DMS 273 (cell line): Measurements from ENCODE around the gene DUSP6.
"Not testable (repeated sequence)": the region's sequence is repeated elsewhere in the genome, so short reads cannot be mapped to it uniquely, and the experiment has no call there.

ENCODE experiments used
- DNase-seq: peaks from one replicate; lab custom pipeline; 2025; ENCODE audit not compliant: unreplicated experiment; lab: John Stamatoyannopoulos, UW

Gene DUSP6

DNA sequence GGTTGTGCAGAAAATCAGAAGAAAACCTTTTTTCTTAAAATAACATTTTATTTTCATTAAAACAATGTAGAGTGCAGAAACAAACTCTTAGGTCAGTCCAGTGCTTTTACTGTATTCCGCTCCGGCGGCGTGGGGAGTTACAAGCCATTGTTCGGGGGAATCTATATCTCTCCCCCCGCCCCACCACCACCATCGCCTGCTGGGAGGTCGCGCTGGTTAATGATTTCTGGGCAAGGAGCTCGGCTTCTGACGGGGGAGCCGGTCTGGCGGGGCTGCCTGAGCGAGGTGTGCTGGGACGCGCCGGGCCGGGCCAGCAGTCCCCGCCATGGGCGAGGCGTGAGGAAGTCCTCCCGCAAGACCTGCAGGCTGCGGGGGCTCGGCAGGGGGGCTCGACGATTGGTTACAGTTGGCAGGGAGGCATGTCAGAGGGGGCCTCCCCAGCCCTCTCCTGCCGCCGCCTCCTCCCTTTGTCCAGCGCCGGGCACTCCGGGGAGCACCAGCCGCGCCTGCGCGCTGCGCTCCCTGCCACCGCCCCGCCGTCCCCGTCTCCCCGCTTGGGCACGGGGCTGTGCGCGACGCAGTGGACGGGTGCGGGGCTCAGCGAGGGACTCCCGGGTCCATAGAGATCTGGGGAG lies 1.0 kb upstream of the DUSP6 start:
- peak; percentile 81 for DNase-seq

DNA sequence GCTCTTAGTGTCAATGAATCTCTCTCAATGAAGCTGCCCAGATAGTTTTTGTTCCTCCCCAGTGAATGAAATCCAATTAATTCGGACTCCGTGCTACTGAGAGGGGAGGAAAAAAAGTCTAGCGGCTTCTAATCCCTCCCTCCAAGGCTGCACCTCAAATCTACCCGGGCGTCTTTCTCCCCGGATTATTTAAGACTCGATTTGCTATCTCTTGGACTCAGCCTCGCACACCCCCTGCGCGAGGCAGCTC lies 134 bp downstream of the DUSP6 start:
- DNase-seq: no peak

DNA sequence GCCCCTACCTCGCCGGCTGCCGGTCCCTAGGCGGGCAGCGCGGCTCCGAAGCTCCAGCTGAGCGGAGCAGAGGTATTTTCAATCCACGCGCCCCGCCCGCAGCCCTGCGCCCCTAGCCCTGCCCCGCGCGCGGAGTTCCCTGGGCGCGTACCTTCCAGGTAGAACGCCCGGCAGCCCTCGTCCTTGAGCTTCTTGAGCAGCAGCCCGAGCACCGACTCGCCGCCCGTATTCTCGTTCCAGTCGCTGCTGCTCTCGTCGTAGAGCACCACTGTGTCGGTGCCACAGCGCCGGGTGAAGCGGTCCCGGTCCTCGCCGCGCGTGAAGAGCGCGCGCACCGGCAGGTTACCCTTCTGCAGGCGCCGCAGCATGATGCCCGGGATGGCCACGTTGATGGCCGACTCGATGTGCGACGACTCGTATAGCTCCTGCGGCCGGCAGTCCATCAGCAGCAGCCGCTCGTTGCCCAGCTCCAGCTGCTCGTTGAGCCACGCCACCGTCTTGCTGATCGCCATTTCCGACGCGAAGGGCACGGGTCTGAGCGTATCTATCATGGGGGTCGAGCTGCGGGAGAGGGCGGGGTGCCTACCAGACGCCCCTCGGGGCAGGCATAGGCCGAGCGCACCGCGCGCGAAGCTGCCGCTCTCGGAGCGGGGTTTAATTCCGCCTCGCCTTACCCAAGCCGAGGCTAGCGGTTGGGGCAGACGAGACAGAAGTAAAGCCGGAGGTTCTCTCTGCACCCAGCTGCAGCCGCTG lies 636 bp downstream of the DUSP6 start:
- peak; percentile 76 for DNase-seq

DNA sequence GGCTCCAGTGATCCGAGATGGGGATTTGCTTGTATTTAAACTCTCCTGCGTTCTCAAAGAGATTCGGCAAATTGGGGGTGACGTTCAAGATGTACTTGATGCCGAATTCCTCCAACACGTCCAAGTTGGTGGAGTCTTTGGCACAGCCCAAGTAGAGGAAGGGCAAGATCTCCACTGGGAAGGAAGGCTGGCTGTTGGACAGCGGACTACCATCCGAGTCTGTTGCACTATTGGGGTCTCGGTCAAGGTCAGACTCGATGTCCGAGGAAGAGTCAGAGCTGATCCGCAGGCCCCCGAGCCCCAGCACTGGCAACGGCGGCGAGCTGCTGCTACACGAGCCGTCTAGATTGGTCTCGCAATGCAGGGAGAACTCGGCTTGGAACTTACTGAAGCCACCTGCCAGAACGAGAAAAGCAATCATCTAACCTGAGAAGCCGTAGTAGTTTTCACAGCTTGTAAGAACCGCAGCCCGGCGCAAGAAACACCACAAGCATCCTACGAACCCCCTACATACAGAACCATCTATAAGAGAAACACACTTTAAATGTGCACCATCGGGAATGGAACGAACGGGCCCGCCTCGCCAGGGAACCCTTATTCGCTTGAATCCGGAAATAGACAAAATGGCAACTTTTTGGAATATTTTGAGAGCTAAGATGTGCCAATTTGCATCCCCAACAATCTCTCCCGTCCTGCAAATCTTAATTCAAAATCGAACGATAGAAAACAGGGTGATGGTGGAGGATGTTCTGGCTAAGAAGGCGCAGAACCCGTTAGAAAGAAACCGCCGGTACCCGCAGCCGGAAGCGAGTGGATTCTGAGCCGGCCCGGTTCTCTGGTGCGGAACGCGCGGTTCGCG lies 1.4 kb downstream of the DUSP6 start:
- DNase-seq: peak; percentile 41

DNA sequence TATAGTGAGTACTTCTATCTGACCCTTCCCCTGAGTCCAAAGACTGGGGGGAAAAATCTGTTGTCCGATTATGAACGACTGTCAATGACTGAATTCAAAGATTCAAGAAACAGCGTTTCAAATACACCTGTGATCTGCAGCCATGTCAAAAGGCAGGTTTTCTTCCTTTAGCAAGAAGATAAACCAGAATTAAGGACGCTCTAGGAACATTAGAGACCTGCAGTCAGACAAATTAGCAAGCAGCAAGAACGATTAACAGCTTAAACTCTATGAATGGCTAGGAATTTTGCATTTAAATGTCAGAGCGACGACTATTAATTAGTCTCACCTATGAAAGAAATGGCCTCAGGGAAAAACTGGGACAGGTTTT lies 2.1 kb downstream of the DUSP6 start:
- no peak for DNase-seq

DNA sequence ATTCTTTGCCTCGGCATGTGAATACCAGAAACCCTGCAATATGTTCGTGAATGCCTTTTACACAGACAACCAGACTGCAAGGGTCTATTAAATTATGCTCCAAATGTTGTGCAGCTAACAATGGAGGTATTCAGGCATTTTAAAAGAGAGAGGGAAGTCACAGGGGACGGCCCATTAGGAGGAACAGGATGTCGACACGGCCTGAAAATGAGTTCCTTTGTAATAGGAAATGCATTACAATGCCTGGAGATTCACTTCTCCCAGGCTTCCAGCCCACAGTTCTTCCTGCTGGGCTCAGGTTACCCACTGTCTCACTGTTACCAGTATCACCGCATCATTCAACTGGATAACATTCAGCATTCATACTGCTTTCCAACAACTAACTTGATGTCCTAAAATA lies 2.5 kb downstream of the DUSP6 start:
- no peak for DNase-seq

DNA sequence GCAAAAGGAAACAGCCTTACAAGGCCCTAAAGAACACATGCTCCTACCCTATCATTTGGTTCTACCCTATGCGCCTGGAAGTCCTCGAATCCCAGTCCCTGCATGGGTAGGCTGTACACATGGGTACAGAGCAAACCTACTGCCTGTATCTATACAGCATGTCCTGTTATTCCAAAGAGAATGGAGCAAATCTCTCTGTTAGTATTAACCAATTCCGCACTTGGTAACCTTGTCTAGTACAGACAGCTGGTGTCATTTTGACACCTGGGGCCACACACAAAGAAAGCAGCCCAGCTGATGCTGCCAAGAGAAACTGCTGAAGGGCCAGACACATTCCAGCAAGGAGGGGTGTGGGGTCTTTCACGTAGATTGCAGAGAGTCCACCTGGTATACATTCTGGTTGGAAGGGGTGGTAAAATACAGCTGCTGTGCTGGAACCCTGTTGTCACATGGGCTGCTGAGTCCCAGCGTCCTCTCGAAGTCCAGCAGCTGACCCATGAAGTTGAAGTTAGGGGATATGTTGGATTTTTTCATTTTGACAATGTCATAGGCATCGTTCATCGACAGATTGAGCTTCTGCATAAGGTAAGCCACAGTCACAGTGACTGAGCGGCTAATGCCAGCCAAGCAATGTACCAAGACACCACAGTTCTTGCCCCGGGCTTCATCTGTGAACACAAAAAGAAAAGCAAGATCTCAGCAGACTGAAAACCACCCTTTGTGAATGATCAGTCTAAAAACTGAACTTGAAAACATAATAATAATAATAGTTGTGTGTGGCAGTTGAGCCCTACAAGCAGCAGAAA lies 3.2 kb downstream of the DUSP6 start:
- DNase-seq: no peak

DNA sequence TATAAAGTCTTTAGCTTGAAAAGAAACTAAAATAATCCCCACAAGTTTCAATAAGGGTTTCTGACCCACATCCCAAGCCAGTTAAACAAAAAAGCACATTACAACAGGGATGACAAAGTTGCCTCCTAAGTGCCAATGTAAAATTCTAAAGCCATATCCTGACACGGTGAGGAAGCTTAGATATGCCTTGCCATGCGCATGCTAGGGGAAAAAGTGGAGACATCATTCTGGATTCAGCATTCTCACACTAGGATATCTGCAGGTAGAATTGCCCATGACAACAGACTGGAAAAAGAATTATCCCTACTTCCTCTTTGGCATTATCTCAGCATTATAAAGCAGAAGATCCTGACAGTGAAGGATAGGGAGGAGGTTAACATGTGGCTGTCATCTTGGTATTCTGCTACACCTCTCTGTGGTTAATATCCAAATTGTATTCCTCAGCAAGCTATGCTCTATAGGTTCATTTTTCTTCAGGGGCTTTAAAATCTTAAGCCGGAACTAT lies 4.9 kb downstream of the DUSP6 start:
- no peak for DNase-seq

DNA sequence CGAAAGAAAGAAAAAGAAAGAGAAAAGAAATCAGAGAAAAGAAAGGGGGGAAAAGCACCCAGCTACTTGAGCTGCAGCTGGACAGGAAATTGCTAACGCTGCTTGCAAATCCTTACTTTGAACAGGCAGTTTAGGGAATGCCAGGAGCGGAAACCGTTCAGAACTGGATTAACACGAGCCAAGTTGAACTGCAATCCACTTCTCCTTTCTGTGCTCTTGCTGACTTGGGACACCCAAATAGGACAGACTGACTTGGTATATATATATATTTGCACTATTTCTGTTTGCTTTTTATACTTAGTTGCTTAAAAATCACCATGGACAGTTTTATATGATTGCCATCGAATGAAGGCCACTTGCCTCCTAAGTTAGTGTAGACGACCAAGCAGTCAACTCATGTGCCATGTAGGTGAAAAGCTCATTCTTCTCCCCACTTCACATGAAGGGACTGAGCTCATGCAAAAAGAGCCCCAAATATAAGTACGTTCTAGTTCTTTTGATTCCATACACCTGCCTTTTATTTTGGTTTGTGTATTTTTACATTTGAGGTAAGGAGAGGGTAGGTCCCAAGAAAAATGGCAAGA lies 5.5 kb downstream of the DUSP6 start:
- peak; percentile 20 for DNase-seq

DNA sequence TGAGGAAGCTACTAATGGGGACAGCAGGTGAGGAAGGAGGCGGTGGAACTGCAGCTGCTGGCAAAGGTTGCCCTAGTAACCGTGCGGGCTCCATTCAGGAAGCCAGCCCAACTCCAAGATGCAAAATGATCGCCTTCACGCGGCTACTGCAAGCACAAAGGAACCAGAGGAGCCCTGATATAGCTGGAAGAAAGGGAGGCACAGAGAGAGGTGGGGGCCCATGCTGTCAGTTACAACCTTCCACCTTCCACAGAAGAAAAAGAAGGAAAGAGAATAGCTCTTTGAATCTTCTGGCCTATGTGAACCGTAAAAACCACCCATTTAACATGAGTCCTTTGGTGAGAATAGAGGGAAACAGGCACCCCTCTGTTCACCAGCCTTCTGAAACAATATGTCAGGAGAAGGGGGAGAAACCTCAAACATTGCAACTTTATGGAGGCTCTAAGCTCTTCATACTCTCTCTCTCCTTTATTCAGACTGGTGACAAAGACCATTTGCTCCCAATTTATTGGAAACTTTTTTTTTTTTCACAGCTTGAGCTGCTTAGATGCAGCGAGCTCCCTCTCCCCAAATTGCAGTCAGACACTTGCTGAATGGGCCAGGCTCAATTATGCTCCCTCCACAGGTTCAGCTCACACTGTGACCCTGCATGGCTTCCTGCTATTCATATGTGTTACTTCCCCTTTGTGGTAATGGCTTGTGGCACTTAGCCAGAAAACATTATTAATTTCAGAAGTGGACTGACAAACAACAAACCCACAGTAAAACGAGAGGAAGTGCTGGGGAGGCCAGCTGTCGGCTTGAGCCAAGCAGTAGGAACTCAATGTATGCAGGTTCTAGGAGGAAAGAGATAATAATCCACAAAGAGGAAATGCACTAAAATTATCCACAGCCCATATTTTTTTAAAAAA lies 6.2 kb downstream of the DUSP6 start:
- DNase-seq: peak; percentile 43

DNA sequence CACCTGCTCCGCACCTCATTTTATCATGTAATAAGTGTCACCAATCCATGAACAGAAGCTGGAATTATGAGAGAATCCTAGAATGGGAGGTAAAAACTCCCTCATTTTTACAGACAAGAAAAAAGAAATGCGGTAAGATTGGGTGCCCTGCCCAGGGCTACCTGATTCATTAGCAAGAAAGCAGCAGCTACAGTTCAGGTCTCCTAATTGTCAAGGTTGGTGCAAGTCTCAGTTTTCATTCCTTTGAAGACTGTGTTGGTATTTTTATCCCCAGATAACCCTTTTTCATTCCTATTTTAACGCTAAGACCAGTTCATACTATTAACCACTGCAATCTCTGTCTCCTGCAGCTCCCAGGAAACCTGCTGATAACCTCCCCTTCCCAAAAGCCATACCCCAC lies 6.9 kb downstream of the DUSP6 start:
- DNase-seq: no peak

DNA sequence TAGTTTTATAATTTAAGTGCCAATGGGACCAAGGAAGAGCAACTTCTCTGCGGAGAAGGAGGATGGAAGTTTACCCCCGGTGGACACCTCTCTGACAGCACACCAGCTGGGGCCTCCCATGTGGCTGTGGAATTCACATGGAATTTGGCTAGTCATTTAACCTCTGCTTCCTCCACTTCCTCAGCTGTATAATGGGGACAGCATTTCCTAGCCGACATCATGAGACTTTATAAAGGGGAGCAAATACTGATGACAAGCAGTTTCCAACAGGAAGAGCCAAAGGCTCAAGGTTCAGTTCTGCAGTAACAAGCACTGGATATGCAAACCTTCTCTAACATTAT lies 7.5 kb downstream of the DUSP6 start:
- no peak for DNase-seq

DNA sequence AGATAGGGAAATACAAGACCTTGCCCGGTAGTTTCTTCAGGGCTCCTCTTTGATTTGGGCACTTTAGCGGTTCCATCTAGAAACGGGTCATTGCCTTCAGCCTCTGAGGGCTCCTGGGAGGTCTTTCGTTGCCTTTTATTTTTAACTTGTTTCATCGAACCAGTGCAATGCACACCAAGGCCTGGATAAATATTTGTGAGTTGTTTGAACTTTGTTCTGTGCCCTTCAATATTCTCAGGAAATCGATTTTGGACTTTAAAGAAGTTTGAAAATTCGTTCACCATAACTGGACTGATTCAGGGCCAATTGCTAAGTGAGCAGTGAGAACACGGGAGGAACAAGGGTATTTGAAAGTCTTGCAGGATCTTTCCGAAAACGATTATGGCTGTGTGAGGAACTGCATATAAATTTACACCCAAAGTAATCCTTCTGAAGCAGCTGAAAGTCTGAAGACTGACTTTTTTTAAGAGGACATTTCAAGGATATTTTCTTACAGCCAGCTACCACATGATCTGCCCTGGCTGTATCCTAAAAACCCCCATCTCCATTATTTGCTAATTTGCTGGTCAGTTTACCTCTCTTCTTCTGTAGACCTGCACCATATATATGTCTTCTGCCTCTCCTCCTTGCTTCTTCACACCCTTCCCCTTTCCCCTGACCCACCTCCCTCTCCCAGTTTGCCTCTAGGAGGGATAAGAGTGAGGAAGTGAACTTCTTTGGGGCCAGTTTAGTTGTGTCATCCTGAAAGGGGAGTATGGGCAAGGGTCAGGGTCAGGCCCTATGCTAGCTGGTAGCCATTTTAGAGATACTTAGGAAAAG lies 8.0 kb downstream of the DUSP6 start:
- DNase-seq: no peak

DNA sequence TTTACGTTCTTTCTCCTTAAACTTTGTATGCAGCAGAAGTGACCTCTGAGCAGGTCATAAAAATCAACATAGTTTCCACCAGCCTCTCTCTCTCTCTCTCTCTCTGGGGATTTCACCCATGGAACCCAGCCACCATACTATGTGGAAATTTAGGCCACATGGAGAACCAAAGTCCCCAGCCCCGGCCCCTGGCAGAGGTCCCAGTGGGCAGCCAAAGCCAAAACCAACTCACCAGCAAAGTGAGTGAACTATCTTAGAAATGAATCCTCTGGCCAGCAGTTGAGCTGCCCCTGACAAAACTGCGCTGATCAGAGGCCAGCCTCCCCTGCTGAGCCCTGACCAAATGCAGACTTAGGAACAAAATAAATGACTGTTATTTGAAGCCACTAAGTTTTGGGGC lies 9.2 kb downstream of the DUSP6 start:
- no peak for DNase-seq

DNA sequence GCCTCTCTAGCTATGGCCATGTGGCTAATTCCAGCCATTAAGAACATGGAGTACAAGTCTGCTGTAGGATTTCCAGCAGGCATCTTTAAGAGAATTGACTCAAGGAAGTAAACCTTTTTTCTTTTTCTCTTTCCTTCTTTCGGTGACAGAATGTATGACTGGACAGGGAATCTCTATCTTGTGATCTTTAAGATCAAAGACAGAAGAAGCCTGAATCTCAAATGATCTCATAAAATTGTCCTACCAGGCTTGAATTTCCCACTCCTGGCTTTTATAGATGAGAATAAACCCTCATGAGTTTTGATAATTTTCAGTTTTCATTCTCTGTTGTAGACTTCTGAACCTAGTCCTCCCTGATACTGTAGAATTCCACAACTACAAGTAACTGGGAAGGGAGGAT lies 11.4 kb downstream of the DUSP6 start:
- DNase-seq: no peak

DNA sequence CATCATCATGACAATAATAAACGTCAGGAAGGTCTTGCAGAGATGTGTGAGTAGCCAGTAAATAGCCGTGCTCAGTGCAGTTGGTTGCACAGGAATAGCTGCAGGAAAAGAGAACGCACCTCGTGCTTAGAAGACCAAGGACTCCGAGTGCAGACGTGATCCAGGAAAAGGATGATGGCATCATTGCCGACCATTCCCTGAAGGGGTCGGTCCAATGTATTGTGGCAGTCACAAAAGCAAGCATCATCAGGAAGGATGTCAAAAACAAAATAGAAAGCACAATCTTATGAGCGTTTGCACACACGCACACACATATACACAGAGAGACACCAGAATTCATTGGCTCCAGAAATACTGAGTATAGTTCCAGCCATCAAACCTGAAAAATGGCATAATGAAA lies 12.8 kb downstream of the DUSP6 start:
- DNase-seq: no peak

DNA sequence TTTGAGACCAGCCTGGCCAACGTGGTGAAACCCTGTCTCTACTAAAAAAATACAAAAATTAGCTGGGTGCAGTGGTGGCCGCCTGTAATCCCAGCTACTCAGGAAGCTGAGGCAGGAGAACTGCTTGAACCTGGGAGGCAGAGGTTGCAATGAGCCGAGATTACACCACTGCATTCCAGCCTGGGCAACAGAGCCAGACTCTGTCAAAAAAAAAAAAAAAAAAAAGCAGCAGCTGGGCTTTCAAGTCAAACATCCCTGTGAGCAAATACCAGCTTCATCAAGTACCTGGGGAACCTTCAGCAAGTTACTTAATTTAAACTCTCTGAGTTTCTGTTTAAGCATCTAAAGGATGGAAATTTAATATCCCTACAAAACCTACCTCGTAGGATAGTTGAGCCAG lies 15.2 kb downstream of the DUSP6 start:
- not testable (repeated sequence) for DNase-seq

DNA sequence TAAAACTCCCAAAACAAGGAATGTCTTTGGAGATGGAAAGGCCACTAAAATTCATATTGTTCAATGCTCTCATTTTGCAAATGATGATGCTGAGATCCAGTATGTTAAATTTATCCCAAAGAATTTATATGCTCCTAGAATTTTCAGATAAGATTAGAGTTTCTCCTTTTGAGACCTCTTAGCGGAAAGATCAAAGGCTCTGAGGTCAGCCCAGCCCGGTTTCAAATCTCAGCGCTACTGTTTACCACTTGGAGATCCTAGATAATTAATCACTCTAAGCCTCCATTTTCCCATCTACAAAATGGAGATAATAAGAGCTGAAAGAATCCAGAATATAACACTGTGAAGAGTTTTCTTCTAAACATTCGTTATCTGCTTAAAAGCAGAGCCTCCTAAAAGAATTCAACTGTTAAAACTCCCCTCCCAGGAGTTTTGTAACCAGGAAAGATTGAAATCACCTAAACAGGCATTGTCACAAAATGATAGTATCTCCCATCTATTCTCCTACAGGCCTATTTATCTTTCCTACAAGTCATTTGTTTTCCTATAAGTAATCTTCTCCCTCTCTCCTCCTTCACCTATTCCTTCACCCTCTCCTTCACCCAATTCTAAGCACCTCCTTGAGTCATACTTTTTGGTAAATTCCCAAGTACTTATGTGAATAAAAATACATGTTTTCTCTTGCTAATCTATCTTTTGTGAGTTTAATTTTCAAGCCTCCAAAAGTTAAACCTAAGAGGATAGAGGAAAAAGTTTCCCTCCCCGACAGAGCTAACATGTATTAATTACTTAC lies 16.7 kb downstream of the DUSP6 start:
- no peak for DNase-seq
